H1 (cell line): ENCODE results near the gene TFF2. TPM values are rescaled to one million over a fixed set of nuclear protein-coding genes. Genes with fewer than 3 reads are reported as not detected.

Experiments used
- CTCF ChIA-PET: fragments of 300-600 bp; sonication (Branson Sonifier 250); formaldehyde crosslinking; loops from one replicate; lab custom pipeline; 2021; ENCODE audit not compliant: partially characterized antibody; lab: Charles Lee
- POLR2A ChIA-PET: fragments of 300-600 bp; sonication (Branson Sonifier 250); formaldehyde crosslinking; loops from one replicate; lab custom pipeline; 2021; ENCODE audit warnings: inconsistent platforms; ENCODE audit not compliant: partially characterized antibody; lab: Charles Lee
- DNase-seq, 2 experiments: peaks; one replicate each; pipeline versions ENCODE4 v3.0.0 to v3.0.0-alpha.2; 2010 to 2022; ENCODE audit warnings: low spot score in 2 of 2, low read depth in 1 of 2, mixed read lengths in 1 of 2
- FAIRE-seq: peaks from 2 replicates; lab custom pipeline; 2011; peaks lifted over from hg19 to GRCh38; lab: Jason Lieb, UNC
- H2AFZ ChIP-seq: 2 replicates; pipeline ENCODE4 v1.8.1; 2012; ENCODE audit warnings: low read length, inconsistent platforms
- H2AK5ac ChIP-seq: 2 replicates; pipeline ENCODE4 v1.6.1; 2013; ENCODE audit warnings: low read depth, low read length
- H2BK120ac ChIP-seq: replicated peaks from 2 replicates; pipeline ENCODE3; 2013; ENCODE audit warnings: low read depth, low read length, inconsistent platforms
- H2BK12ac ChIP-seq: 2 replicates; pipeline ENCODE4 v1.6.1; 2013; ENCODE audit warnings: low read depth, low read length
- H2BK15ac ChIP-seq: 2 replicates; pipeline ENCODE4 v1.6.1; 2013; ENCODE audit warnings: low read length
- H2BK20ac ChIP-seq: 2 replicates; pipeline ENCODE4 v1.6.1; 2013; ENCODE audit warnings: low read length
- H2BK5ac ChIP-seq: 2 replicates; pipeline ENCODE4 v1.6.1; 2013; ENCODE audit warnings: low read depth, low read length
- H3K14ac ChIP-seq: 2 replicates; pipeline ENCODE4 v1.6.1; 2013; ENCODE audit warnings: inconsistent platforms; ENCODE audit not compliant: insufficient read length
- H3K18ac ChIP-seq: 2 replicates; pipeline ENCODE4 v1.6.1; 2013; ENCODE audit warnings: low read length; ENCODE audit errors: extremely low read depth
- H3K23ac ChIP-seq: 2 replicates; pipeline ENCODE4 v1.6.1; 2013; ENCODE audit warnings: inconsistent platforms; ENCODE audit not compliant: insufficient read length
- H3K23me2 ChIP-seq: 2 replicates; pipeline ENCODE4 v1.6.1; 2013; ENCODE audit warnings: low read depth, low read length
- H3K27ac ChIP-seq: 2 replicates; pipeline ENCODE4 v1.6.1; 2011; ENCODE audit warnings: low read depth, low read length, inconsistent platforms
- H3K27me3 ChIP-seq, 4 experiments: replicated peaks in 1 of 4; 1 replicate in 1 of 4; 2 replicates in 3 of 4; pipeline versions ENCODE4 v1.6.1 to v1.8.1; 2011 to 2013; ENCODE audit warnings: low read length in 3 of 4, mild to moderate bottlenecking in 3 of 4, inconsistent platforms in 2 of 4, mixed read lengths in 2 of 4, moderate library complexity in 1 of 4; ENCODE audit not compliant: control insufficient read depth in 3 of 4, insufficient read depth in 3 of 4; ENCODE audit errors: extremely low read depth in 1 of 4
- H3K36me3 ChIP-seq, 4 experiments: 2 replicates each; pipeline versions ENCODE4 v1.6.1 to v1.8.1; 2011 to 2013; ENCODE audit warnings: mild to moderate bottlenecking in 4 of 4, low read length in 3 of 4, moderate library complexity in 2 of 4, control low read depth in 1 of 4, inconsistent platforms in 1 of 4; ENCODE audit not compliant: insufficient read depth in 4 of 4, control insufficient read depth in 2 of 4
- H3K4ac ChIP-seq: replicated peaks from 2 replicates; pipeline ENCODE3; 2013; ENCODE audit warnings: low read length, low read depth, mixed read lengths, inconsistent platforms; ENCODE audit not compliant: insufficient read length
- H3K4me1 ChIP-seq, 4 experiments: replicated peaks in 1 of 4; 1 replicate in 1 of 4; 2 replicates in 3 of 4; pipeline versions ENCODE4 v1.6.1 to v1.8.1; 2011 to 2013; ENCODE audit warnings: low read length in 3 of 4, inconsistent platforms in 2 of 4, mixed read lengths in 1 of 4; ENCODE audit not compliant: insufficient read depth in 4 of 4, control insufficient read depth in 3 of 4
- H3K4me2 ChIP-seq, 2 experiments: 2 replicates each; pipeline versions ENCODE4 v1.6.1 to v1.8.1; 2011 to 2013; ENCODE audit warnings: low read depth in 2 of 2, low read length in 2 of 2, control low read depth in 1 of 2, inconsistent platforms in 1 of 2, mild to moderate bottlenecking in 1 of 2; ENCODE audit not compliant: insufficient read depth in 1 of 2
- H3K4me3 ChIP-seq, 4 experiments: fragments of 200-600, 300-600 bp in 1 of 4; sonication (generic), shearing (Covaris generic), sonication (Bioruptor Twin) in 1 of 4; 2 replicates each; pipeline versions ENCODE4 v1.5.1 to v1.8.1; 2011 to 2016; ENCODE audit warnings: low read length in 4 of 4, low read depth in 3 of 4, control low read depth in 2 of 4, inconsistent platforms in 2 of 4, mild to moderate bottlenecking in 2 of 4, mixed read lengths in 1 of 4, moderate library complexity in 1 of 4; ENCODE audit not compliant: insufficient read depth in 2 of 4; ENCODE audit errors: extremely low read depth in 1 of 4
- H3K56ac ChIP-seq: replicated peaks from 2 replicates; pipeline ENCODE3; 2013; ENCODE audit warnings: low read depth, mild to moderate bottlenecking, mixed read lengths, low read length, inconsistent platforms; ENCODE audit not compliant: insufficient read length
- H3K79me1 ChIP-seq: 2 replicates; pipeline ENCODE4 v1.6.1; 2013; ENCODE audit warnings: low read depth, low read length, control low read depth
- H3K79me2 ChIP-seq, 2 experiments: 2 replicates each; pipeline versions ENCODE4 v1.6.1 to v1.8.1; 2012 to 2013; ENCODE audit warnings: low read length in 2 of 2, mild to moderate bottlenecking in 2 of 2, inconsistent platforms in 1 of 2; ENCODE audit not compliant: insufficient read depth in 2 of 2, control insufficient read depth in 1 of 2
- H3K9ac ChIP-seq, 4 experiments: replicated peaks in 1 of 4; 1 replicate in 1 of 4; 2 replicates in 3 of 4; pipeline versions ENCODE4 v1.6.1 to v1.8.1; 2011 to 2013; ENCODE audit warnings: low read depth in 3 of 4, low read length in 3 of 4, control low read depth in 2 of 4, mild to moderate bottlenecking in 2 of 4, moderate library complexity in 2 of 4, inconsistent platforms in 1 of 4; ENCODE audit errors: extremely low read depth in 1 of 4
- H3K9me3 ChIP-seq, 2 experiments: 2 replicates each; pipeline versions ENCODE4 v1.6.1 to v1.8.1; 2012 to 2013; ENCODE audit warnings: mild to moderate bottlenecking in 2 of 2, moderate library complexity in 2 of 2, control low read depth in 1 of 2, inconsistent platforms in 1 of 2, low read depth in 1 of 2, low read length in 1 of 2, mixed read lengths in 1 of 2; ENCODE audit not compliant: insufficient read depth in 2 of 2
- H4K20me1 ChIP-seq, 2 experiments: replicated peaks in 1 of 2; 2 replicates each; pipeline versions ENCODE3 to v1.8.1; 2011 to 2013; ENCODE audit warnings: inconsistent platforms in 2 of 2, low read length in 2 of 2, mild to moderate bottlenecking in 1 of 2; ENCODE audit not compliant: insufficient read depth in 2 of 2, control insufficient read depth in 1 of 2
- H4K5ac ChIP-seq: 2 replicates; pipeline ENCODE4 v1.6.1; 2013; ENCODE audit warnings: low read length, low read depth, mixed read lengths, inconsistent platforms; ENCODE audit not compliant: insufficient read length
- H4K8ac ChIP-seq: 2 replicates; pipeline ENCODE4 v1.8.0; 2013; ENCODE audit warnings: mild to moderate bottlenecking, moderate library complexity, low read length, inconsistent platforms; ENCODE audit not compliant: insufficient read depth; ENCODE audit errors: extremely low read depth
- H4K91ac ChIP-seq: replicated peaks from 2 replicates; pipeline ENCODE3; 2013; ENCODE audit warnings: low read length, mixed read lengths, inconsistent platforms; ENCODE audit not compliant: insufficient read length
- BCL11A ChIP-seq, 2 experiments: IDR thresholded peaks; one replicate each; pipeline ENCODE4 v1.6.1; 2011; ENCODE audit warnings: low read depth in 2 of 2, low read length in 2 of 2, mild to moderate bottlenecking in 2 of 2
- EZH2 ChIP-seq: fragments of 200-600 bp; sonication (generic); IDR thresholded peaks from 2 replicates; pipeline ENCODE4 v1.7.1; 2012; ENCODE audit warnings: low read depth, mild to moderate bottlenecking, moderate library complexity, low read length, inconsistent platforms; ENCODE audit not compliant: severe bottlenecking
- SP2 ChIP-seq: IDR thresholded peaks from 2 replicates; pipeline ENCODE4 v1.6.1; 2012; ENCODE audit warnings: mild to moderate bottlenecking, low read length, inconsistent platforms
- WGBS, 2 experiments: shearing (Covaris generic) in 1 of 2; methylation state at CpG; one replicate each; pipeline versions ENCODE4 v1.1.6 to v1.1.7; 2013 to 2015; ENCODE audit warnings: low lambda C conversion rate in 2 of 2, mixed read lengths in 2 of 2, inconsistent platforms in 1 of 2, low coverage in 1 of 2, missing lambda C conversion rate in 1 of 2; ENCODE audit not compliant: insufficient replicate concordance in 2 of 2, insufficient coverage in 1 of 2, insufficient read length in 1 of 2; ENCODE audit errors: extremely low coverage in 1 of 2, missing lambda C conversion rate in 1 of 2; 5-methylcytosine and 5-hydroxymethylcytosine counted together
- polyA plus RNA-seq, 7 experiments: library from polyadenylated mRNA; depleted of rRNA in 3 of 7; stranded (reverse) in 5 of 7; unstranded in 2 of 7; fragments of >200 nt in 5 of 7; fragments of 200-250 nt in 2 of 7; gene quantifications; 1 replicate in 5 of 7; 2 replicates in 1 of 7; 4 replicates in 1 of 7; pipeline versions ENCODE4 v1.2.1 to v1.2.3, GENCODE V29; 2011 to 2013; ENCODE audit warnings: missing spikeins in 2 of 7, mixed read lengths in 2 of 7
- total RNA-seq: library from RNA; stranded (reverse); fragmentation: NEBNext Ultra II Directional; extraction: Animal tissue kit (Norgen Biotek cat#: 25700); gene quantifications from 2 replicates; pipeline ENCODE4 v1.2.1, GENCODE V29; 2021

The TFF2 gene
- total and polyA plus RNA-seq, 2 of the 8 experiments (the other 6 are each of a cell fraction or from before 2014, with no cell fraction given): not detected

GRCh38 chr21:42356650-42357049 lies 5.9 kb upstream of the TFF2 start:
- 56% methylated on average over 6 of the region's 6 CpGs; no CpG with 5 or more reads in 1 of the 2 experiments for WGBS, 2 experiments
- FAIRE-seq (no peak), DNase-seq (no peak)
- H3K14ac ChIP-seq: no peak overlapping the region
- no peak overlapping the region for H2BK5ac ChIP-seq
- no peak overlapping the region for H2AK5ac ChIP-seq
- H3K27me3 ChIP-seq: no peaks in the 10 kb centered on the region
- H4K8ac ChIP-seq: no peak overlapping the region
- no peak overlapping the region for H2BK120ac ChIP-seq
- no peaks in the 10 kb centered on the region for H4K20me1 ChIP-seq
- no peak overlapping the region for H2BK20ac ChIP-seq
- TF ChIP-seq EZH2 (no peak), BCL11A (IDR thresholded peaks at IDR 0.05; ENCODE audit: low read depth in 2 of 2, low read length in 2 of 2) (no peak), SP2 (no peak)
- no peaks in the 10 kb centered on the region for H3K4me1 ChIP-seq
- H3K18ac ChIP-seq: no peak overlapping the region
- H3K4me2 ChIP-seq: no peak overlapping the region
- ChIA-PET POLR2A (no interaction called here), CTCF (interaction anchor here (1.5 to 5.0 kb wide), 2 partner anchors 9 to 18 kb away, joined by 8 to 22 read pairs; no protein-coding TSS in a partner anchor)
- H3K56ac ChIP-seq: no peak overlapping the region
- peaks cover 8 to 9% of the 10 kb centered on the region in 2 experiments for H3K9me3 ChIP-seq
- no peak overlapping the region for H2BK15ac ChIP-seq
- no peak overlapping the region for H3K27ac ChIP-seq
- H2BK12ac ChIP-seq: no peak overlapping the region
- no peak overlapping the region for H3K4ac ChIP-seq
- H3K23me2 ChIP-seq: no peaks in the 10 kb centered on the region
- no peak overlapping the region for H4K5ac ChIP-seq
- H3K79me1 ChIP-seq: no peaks in the 10 kb centered on the region; the same call in 1 of the 2 replicates
- H3K4me3 ChIP-seq: no peak overlapping the region
- H3K79me2 ChIP-seq: no peaks in the 10 kb centered on the region
- H4K91ac ChIP-seq: no peak overlapping the region
- H3K36me3 ChIP-seq: no peaks in the 10 kb centered on the region
- no peak overlapping the region for H2AFZ ChIP-seq
- no peak overlapping the region for H3K23ac ChIP-seq
- H3K9ac ChIP-seq: no peak overlapping the region
